GM18508 (cell line): ENCODE measurements around the gene SAP30BP.
"Not testable (repeated sequence)": the region's sequence is repeated elsewhere in the genome, so short reads cannot be mapped to it uniquely, and the experiment has no call there.

Experiments
- ATAC-seq: cut with Tn5 transposase; IDR thresholded peaks from one replicate; pipeline ENCODE4 v1.9.1; 2021; ENCODE audit warnings: moderate number of reproducible peaks; ENCODE audit not compliant: insufficient read depth, unreplicated experiment

Gene SAP30BP

GRCh38 chr17:75633486-75634375, 33.4 kb upstream of the SAP30BP start:
- ATAC-seq, result no peak

DNA sequence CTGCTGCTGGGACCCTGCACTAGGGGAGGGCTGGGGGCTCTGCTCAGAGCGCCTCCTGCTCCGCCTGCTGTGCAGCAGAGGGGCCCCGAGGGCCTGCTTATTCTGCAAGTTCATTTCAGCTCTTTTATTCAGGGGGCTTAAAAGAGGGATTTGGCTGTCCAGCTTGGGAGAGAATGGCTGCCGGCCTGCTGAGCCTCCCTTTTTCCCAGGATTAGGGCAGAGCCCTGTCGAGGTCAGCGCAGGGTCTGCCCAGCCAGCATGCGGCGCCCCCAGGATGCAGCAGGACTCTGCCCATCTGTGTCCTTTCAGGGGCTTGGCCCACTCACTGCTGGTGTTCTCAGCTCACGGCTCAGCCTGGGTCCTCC, 32.8 kb upstream of the SAP30BP start:
- ATAC-seq, result no peak

DNA sequence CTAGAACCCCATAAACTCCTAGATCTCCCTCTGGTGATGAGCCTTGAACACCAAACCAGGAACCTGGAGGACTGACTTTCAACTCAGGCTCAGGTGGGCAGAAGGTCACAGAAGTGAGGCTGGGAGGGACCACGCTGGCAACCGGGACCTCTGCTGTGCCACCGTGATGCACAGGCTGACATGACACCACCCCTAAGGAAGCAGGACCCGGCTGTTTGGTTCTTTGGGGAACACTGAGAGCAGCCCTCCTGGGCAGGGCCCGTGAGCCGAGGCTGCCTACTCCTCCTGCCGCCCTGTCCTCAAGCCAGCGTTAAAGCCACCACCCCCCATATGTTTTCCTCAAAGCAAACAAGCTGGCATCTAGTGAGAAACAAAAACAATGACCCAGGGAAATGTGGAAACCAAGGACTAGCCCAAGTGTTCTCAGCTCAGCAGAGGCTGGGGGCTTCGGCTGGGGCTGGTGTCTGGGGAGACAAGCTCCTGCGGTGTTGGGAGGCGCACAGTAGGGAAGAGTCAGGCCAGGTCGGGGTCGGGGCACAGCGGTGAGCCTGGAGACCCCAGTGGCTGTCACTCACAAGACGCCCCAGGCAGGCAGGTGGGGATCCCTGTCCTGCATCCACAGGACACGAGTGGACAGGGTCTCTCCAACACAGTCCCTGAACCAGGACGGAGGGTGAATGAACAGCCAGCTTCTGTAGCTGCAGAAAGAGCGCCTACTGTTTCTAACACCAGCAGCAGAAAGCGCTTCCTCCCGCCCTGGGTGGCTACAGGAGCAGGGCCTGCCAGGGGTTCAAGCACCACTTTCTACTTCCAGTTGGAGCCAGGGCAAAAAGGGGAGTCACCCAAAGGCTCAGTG, 32.2 kb upstream of the SAP30BP start:
- no peak for ATAC-seq

- no peak for ATAC-seq
Measured at GRCh38 chr17:75635610-75636202, 31.4 kb upstream of the SAP30BP start.

GRCh38 chr17:75636381-75637142, 30.6 kb upstream of the SAP30BP start:
- ATAC-seq, result no peak

- no peak for ATAC-seq
Measured at GRCh38 chr17:75637143-75637538, 30.0 kb upstream of the SAP30BP start.

- ATAC-seq, result no peak
Measured at GRCh38 chr17:75637551-75637950, 29.6 kb upstream of the SAP30BP start.

GRCh38 chr17:75638039-75638438, 29.1 kb upstream of the SAP30BP start:
- not testable (repeated sequence) for ATAC-seq

- ATAC-seq, result no peak
Measured at GRCh38 chr17:75638893-75639292, 28.2 kb upstream of the SAP30BP start.

DNA sequence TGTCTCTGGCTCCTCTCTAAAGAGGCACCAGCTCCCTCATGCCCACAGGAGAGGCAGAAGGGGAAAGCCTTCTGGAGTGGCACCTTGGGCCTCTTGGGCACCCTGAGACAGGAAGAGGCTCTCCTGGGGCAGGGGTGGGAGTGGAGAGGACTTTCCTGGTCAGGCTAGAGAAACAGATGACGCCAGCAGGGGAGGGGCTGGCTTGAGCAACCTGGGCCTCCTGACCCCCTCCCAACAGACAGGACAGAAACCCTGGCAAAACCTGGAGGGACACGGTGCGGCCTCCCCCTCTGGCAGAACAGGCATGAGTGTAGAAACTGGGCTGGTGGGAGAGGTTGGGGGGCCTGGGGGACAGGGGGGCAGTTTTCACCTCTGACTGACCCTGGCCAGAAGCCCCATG, 27.8 kb upstream of the SAP30BP start:
- ATAC-seq, result no peak

DNA sequence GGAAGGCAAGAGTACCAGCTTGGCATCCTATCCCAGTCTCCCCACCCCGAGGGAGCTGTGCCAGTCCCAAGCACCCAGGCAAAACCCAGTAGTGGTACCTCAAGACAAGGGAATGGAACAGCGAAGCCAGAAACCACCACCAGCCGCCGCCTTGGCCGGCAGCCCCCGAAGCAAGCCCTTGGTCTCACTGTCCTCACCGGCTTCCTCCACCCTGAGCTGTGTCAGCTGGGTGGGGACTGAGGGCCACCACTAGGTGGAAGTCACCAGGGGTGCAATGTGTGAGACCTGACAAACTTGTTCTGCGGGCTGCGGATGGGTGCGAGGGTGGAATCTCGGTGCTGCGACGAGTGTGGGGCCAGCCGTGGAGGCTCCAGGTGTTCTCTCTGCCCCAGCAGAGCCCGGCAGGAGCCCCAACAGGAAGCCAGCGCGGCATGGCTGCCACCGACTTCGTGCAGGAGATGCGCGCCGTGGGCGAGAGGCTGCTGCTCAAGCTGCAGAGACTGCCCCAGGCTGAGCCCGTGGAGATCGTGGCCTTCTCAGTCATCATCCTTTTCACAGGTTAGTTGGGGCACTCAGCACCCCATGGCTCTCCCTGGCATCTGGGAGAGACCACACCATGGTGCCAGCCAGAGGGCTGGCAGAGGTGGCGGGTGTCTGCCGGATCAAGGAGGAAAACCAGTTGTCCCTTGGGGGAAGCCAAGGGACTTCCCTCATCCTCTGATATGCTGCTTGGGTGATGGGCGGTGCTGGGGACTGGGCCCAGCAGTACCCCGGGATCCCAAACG, 27.2 kb upstream of the SAP30BP start:
- no peak for ATAC-seq

GRCh38 chr17:75640556-75641119, 26.5 kb upstream of the SAP30BP start:
- no peak for ATAC-seq

GRCh38 chr17:75641343-75641742, 25.8 kb upstream of the SAP30BP start:
- no peak for ATAC-seq

GRCh38 chr17:75642182-75642783, 24.9 kb upstream of the SAP30BP start:
- ATAC-seq, result no peak

GRCh38 chr17:75642784-75643642, 24.1 kb upstream of the SAP30BP start:
- ATAC-seq, result no peak

DNA sequence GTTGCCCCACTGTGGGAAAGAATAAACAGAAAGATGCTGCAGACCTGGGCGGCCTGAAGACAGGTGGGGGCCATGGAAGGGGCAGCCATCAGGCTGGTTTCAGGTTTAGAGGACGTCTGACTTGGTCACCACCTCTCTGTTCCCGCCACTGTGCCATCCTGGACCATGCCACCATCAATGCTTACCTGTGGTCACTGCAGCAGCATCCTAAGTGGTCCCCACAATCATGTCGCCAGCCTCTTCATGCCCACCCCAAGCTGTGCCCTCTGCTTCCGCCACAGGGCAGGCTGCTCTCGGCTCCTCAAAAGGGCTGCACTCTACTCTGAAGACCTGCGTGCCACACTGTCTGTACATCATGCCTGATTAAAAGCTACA, 23.5 kb upstream of the SAP30BP start:
- ATAC-seq, result no peak

GRCh38 chr17:75645501-75645888, 21.6 kb upstream of the SAP30BP start:
- no peak for ATAC-seq
